Astrocyte (in vitro differentiated cells and primary cell): Measurements from ENCODE around the gene VPREB3. TPM values are rescaled to one million over a fixed set of nuclear protein-coding genes. Genes with fewer than 3 reads are reported as not detected.

ENCODE experiments used
- DNase-seq: peaks from one replicate; pipeline ENCODE4 v3.0.0-alpha.2; 2010; ENCODE audit warnings: low read depth
- FAIRE-seq: peaks from 2 replicates; lab custom pipeline; 2011; peaks lifted over from hg19 to GRCh38; lab: Jason Lieb, UNC
- H2AFZ ChIP-seq: 2 replicates; pipeline ENCODE4 v1.6.0; 2012; ENCODE audit warnings: low read depth, low read length, inconsistent platforms
- H3K27ac ChIP-seq: 2 replicates; pipeline ENCODE4 v1.5.1; 2011; ENCODE audit warnings: low read depth, low read length, inconsistent platforms
- H3K27me3 ChIP-seq: 2 replicates; pipeline ENCODE4 v1.6.0; 2011; ENCODE audit warnings: low read length, inconsistent platforms; ENCODE audit not compliant: insufficient read depth
- H3K36me3 ChIP-seq: 2 replicates; pipeline ENCODE4 v1.5.1; 2011; ENCODE audit warnings: low read length, inconsistent platforms; ENCODE audit not compliant: insufficient read depth
- H3K4me1 ChIP-seq: 2 replicates; pipeline ENCODE4 v1.5.1; 2011; ENCODE audit warnings: low read length, inconsistent platforms; ENCODE audit not compliant: insufficient read depth
- H3K4me2 ChIP-seq: 2 replicates; pipeline ENCODE4 v1.6.0; 2012; ENCODE audit warnings: low read length, inconsistent platforms
- H3K4me3 ChIP-seq: 2 replicates; pipeline ENCODE4 v1.5.1; 2011; ENCODE audit warnings: low read depth, mild to moderate bottlenecking, low read length, inconsistent platforms; ENCODE audit not compliant: insufficient read depth
- H3K79me2 ChIP-seq: 2 replicates; pipeline ENCODE4 v1.6.0; 2012; ENCODE audit warnings: mild to moderate bottlenecking, low read length, inconsistent platforms; ENCODE audit not compliant: insufficient read depth
- H3K9ac ChIP-seq: 2 replicates; pipeline ENCODE4 v1.6.0; 2012; ENCODE audit warnings: mild to moderate bottlenecking, low read length, inconsistent platforms
- H3K9me3 ChIP-seq: 2 replicates; pipeline ENCODE4 v1.5.1; 2012; ENCODE audit warnings: low read depth, mild to moderate bottlenecking, low read length, inconsistent platforms; ENCODE audit not compliant: insufficient read depth
- H4K20me1 ChIP-seq: 2 replicates; pipeline ENCODE4 v1.6.0; 2012; ENCODE audit warnings: low read length, inconsistent platforms; ENCODE audit not compliant: insufficient read depth
- H3K27ac Mint-ChIP-seq: one replicate; pipeline ENCODE4 v1.8.0; 2021; ENCODE audit warnings: mild to moderate bottlenecking, mixed read lengths; ENCODE audit not compliant: unreplicated experiment
- H3K27me3 Mint-ChIP-seq: one replicate; pipeline ENCODE4 v1.8.0; 2021; ENCODE audit warnings: low read depth, mixed read lengths; ENCODE audit not compliant: unreplicated experiment
- H3K36me3 Mint-ChIP-seq: one replicate; pipeline ENCODE4 v1.8.0; 2021; ENCODE audit warnings: low read depth, mixed read lengths; ENCODE audit not compliant: unreplicated experiment
- H3K4me1 Mint-ChIP-seq: one replicate; pipeline ENCODE4 v1.8.0; 2021; ENCODE audit warnings: low read depth, mixed read lengths; ENCODE audit not compliant: unreplicated experiment
- H3K4me3 Mint-ChIP-seq: one replicate; pipeline ENCODE4 v1.8.0; 2021; ENCODE audit warnings: mild to moderate bottlenecking, moderate library complexity, mixed read lengths; ENCODE audit not compliant: unreplicated experiment
- H3K9me3 Mint-ChIP-seq: one replicate; pipeline ENCODE4 v1.8.0; 2021; ENCODE audit warnings: mild to moderate bottlenecking, mixed read lengths; ENCODE audit not compliant: unreplicated experiment
- EZH2 ChIP-seq: IDR thresholded peaks from 2 replicates; pipeline ENCODE4 v1.6.1; 2012; ENCODE audit warnings: mild to moderate bottlenecking, low read length, inconsistent platforms; ENCODE audit not compliant: insufficient read depth
- total RNA-seq: library from RNA; stranded (reverse); gene quantifications from 2 replicates; pipeline ENCODE4 v1.2.1, GENCODE V29; 2021
- TF ChIP-seq, protein P1 (sequence below): IDR thresholded peaks from 2 replicates; pipeline ENCODE4 v1.5.1; 2011; ENCODE audit warnings: low read depth, mild to moderate bottlenecking, inconsistent platforms, low read length, moderate library complexity; ENCODE audit not compliant: insufficient read depth

The VPREB3 gene
- total RNA-seq, 1 donor from 2014 or later = 0.50 TPM

DNA sequence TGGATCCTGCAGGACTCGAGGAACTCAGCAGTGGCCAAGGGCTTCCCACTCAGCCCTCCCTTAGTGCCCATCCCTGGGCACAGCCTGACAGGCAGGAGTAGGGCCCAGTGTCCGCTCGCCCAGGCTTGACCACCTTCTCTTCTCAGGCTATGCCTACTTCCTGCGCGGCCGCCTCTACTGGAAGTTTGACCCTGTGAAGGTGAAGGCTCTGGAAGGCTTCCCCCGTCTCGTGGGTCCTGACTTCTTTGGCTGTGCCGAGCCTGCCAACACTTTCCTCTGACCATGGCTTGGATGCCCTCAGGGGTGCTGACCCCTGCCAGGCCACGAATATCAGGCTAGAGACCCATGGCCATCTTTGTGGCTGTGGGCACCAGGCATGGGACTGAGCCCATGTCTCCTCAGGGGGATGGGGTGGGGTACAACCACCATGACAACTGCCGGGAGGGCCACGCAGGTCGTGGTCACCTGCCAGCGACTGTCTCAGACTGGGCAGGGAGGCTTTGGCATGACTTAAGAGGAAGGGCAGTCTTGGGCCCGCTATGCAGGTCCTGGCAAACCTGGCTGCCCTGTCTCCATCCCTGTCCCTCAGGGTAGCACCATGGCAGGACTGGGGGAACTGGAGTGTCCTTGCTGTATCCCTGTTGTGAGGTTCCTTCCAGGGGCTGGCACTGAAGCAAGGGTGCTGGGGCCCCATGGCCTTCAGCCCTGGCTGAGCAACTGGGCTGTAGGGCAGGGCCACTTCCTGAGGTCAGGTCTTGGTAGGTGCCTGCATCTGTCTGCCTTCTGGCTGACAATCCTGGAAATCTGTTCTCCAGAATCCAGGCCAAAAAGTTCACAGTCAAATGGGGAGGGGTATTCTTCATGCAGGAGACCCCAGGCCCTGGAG, 29.3 kb upstream of the VPREB3 start:
- Mint-ChIP-seq H3K27ac (no peak overlapping the region), H3K4me1 (peaks cover 21% of the 10 kb centered on the region), H3K27me3 (peaks cover 6% of the 10 kb centered on the region), H3K36me3 (peaks cover 9% of the 10 kb centered on the region), H3K9me3 (no peaks in the 10 kb centered on the region), H3K4me3 (no peak overlapping the region)
- no peak overlapping the region for H3K27ac ChIP-seq
- peaks cover 12% of the 10 kb centered on the region for H4K20me1 ChIP-seq
- TF ChIP-seq, protein P1, sequence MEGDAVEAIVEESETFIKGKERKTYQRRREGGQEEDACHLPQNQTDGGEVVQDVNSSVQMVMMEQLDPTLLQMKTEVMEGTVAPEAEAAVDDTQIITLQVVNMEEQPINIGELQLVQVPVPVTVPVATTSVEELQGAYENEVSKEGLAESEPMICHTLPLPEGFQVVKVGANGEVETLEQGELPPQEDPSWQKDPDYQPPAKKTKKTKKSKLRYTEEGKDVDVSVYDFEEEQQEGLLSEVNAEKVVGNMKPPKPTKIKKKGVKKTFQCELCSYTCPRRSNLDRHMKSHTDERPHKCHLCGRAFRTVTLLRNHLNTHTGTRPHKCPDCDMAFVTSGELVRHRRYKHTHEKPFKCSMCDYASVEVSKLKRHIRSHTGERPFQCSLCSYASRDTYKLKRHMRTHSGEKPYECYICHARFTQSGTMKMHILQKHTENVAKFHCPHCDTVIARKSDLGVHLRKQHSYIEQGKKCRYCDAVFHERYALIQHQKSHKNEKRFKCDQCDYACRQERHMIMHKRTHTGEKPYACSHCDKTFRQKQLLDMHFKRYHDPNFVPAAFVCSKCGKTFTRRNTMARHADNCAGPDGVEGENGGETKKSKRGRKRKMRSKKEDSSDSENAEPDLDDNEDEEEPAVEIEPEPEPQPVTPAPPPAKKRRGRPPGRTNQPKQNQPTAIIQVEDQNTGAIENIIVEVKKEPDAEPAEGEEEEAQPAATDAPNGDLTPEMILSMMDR = no peak
- TF ChIP-seq EZH2 = no peak
- no peak overlapping the region for H2AFZ ChIP-seq
- H3K9ac ChIP-seq = no peak overlapping the region
- DNase-seq (no peak), FAIRE-seq (no peak)
- no peaks in the 10 kb centered on the region for H3K36me3 ChIP-seq
- H3K4me2 ChIP-seq = no peak overlapping the region
- no peaks in the 10 kb centered on the region for H3K27me3 ChIP-seq
- H3K79me2 ChIP-seq = peaks cover 13% of the 10 kb centered on the region
- peaks cover 27% of the 10 kb centered on the region for H3K4me1 ChIP-seq
- no peaks in the 10 kb centered on the region for H3K9me3 ChIP-seq
- H3K4me3 ChIP-seq = no peak overlapping the region

DNA sequence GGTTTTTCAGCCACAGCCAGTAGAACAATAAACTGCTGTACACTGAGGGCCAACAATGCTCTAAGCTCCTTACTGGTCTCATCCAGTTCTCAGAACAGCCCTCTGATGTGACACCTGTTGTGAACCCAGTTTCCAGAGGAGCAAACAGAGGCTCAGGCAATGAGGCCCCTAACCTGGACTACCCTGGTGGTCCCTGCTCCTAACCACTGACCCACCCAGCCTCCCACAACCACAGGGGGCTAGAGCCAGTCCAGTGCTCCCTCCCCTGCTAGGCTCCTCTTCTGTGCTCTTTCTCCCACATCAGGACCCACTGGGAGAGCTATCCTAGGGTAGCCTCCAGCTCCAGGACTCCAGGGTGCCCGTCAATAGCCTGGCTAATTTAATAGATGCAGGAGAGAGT, 28.5 kb upstream of the VPREB3 start:
- FAIRE-seq (no peak), DNase-seq (no peak)
- H3K27me3 Mint-ChIP-seq = peaks cover 10% of the 10 kb centered on the region
- Histone ChIP-seq H3K79me2 (peaks cover 5% of the 10 kb centered on the region), H3K4me3 (no peak overlapping the region), H3K4me2 (no peak overlapping the region), H3K36me3 (no peaks in the 10 kb centered on the region), H3K9me3 (no peaks in the 10 kb centered on the region), H2AFZ (no peak overlapping the region), H3K27me3 (no peaks in the 10 kb centered on the region), H3K9ac (no peak overlapping the region), H3K4me1 (peaks cover 24% of the 10 kb centered on the region), H3K27ac (no peak overlapping the region), H4K20me1 (peaks cover 4% of the 10 kb centered on the region)
- H3K4me1 Mint-ChIP-seq = peaks cover 18% of the 10 kb centered on the region
- H3K27ac Mint-ChIP-seq = no peak overlapping the region
- peaks cover 9% of the 10 kb centered on the region for H3K36me3 Mint-ChIP-seq
- no peaks in the 10 kb centered on the region for H3K9me3 Mint-ChIP-seq
- TF ChIP-seq, protein P1 = no peak
- no peak for TF ChIP-seq EZH2
- H3K4me3 Mint-ChIP-seq = no peak overlapping the region

DNA sequence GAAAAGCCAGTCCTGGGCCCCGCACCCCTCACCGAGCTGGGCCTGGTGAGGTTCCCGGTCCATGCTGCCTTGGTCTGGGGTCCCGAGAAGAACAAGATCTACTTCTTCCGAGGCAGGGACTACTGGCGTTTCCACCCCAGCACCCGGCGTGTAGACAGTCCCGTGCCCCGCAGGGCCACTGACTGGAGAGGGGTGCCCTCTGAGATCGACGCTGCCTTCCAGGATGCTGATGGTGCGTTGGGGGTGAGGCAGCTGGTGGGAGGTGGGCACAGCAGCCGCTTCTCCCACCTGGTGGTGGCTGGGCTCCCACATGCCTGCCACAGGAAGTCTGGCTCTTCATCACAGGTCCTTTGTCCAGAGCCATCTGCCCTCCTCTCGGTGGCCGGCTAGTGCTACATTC, 28.0 kb upstream of the VPREB3 start:
- peaks cover 23% of the 10 kb centered on the region for H3K4me1 ChIP-seq
- H3K79me2 ChIP-seq = peaks cover under 1% of the 10 kb centered on the region
- Mint-ChIP-seq H3K4me3 (no peak overlapping the region), H3K9me3 (no peaks in the 10 kb centered on the region), H3K27me3 (peaks cover 12% of the 10 kb centered on the region), H3K4me1 (peaks cover 18% of the 10 kb centered on the region), H3K36me3 (peaks cover 9% of the 10 kb centered on the region), H3K27ac (no peak overlapping the region)
- H3K4me3 ChIP-seq = no peak overlapping the region
- no peaks in the 10 kb centered on the region for H3K9me3 ChIP-seq
- H2AFZ ChIP-seq = no peak overlapping the region
- no peak for FAIRE-seq
- H3K27me3 ChIP-seq = no peaks in the 10 kb centered on the region
- H4K20me1 ChIP-seq = no peaks in the 10 kb centered on the region
- TF ChIP-seq, protein P1 = no peak
- TF ChIP-seq EZH2 = no peak
- no peaks in the 10 kb centered on the region for H3K36me3 ChIP-seq
- DNase-seq = no peak
- H3K9ac ChIP-seq = no peak overlapping the region
- no peak overlapping the region for H3K27ac ChIP-seq
- no peak overlapping the region for H3K4me2 ChIP-seq
